ENCODE measurements around the gene DNAI1. TPM values are rescaled to one million over a fixed set of nuclear protein-coding genes. Genes with fewer than 3 reads are reported as not detected.
"Not testable (repeated sequence)": the region's sequence is repeated elsewhere in the genome, so short reads cannot be mapped to it uniquely, and the experiment has no call there.

The DNAI1 gene
- total RNA-seq, 4 donors from 2014 or later: 0.49 TPM; not detected in 3

DNA sequence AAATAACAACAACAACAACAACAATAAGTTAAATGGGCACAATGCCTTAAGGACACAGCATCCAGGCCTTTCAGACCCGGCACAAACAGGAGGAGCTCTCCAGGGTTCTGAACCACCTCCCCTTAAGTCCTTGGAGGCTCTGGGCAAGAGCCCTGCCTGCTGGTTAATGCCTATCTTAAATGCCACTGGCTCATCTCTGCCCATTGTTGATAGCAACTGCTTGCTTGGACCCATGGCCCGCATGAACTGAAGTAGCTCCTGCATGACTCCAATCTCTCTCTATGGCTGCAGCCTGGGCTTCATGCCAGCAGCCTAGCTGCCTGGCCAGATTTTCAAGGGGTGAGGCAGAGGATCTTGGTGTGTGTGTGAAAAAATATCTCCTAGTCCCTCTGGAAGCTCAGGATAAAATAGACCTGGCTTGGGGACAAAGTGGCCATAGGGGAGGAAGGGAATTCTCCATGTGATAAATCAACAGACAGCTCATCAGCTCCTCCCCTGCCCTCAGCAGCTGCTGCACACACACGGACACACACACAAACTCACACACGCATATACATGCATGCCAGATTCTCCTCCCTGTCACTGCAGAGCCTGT, 27.7 kb upstream of the DNAI1 start:
- H3K27ac ChIP-seq: peak overlapping the region in 2 of 4 donors; percentile 61 to 71
- no peaks in the 10 kb centered on the region for H3K27me3 ChIP-seq
- no peaks in the 10 kb centered on the region for H3K9me3 ChIP-seq
- ATAC-seq: peak; percentile 91 to 93
- intact Hi-C loops (cut with DNase I; ENCODE audit: low total_unique reads) (no loop called here), in situ Hi-C loops (cut with MboI; ENCODE audit: low sequenced_read_pairs in 4 of 4) (loop anchor here in 2 of 4 donors (5.0 to 10.0 kb wide), 2 partner anchors 61 to 64 kb away; no protein-coding TSS in a partner anchor)
- DNase-seq: peak; percentile 56 to 87
- peaks cover 0 to 12% of the 10 kb centered on the region in 2 donors for H3K36me3 ChIP-seq
- peaks cover 20 to 39% of the 10 kb centered on the region in 2 donors for H3K4me1 ChIP-seq
- H3K4me3 ChIP-seq: no peak overlapping the region
- TF ChIP-seq, protein P1, sequence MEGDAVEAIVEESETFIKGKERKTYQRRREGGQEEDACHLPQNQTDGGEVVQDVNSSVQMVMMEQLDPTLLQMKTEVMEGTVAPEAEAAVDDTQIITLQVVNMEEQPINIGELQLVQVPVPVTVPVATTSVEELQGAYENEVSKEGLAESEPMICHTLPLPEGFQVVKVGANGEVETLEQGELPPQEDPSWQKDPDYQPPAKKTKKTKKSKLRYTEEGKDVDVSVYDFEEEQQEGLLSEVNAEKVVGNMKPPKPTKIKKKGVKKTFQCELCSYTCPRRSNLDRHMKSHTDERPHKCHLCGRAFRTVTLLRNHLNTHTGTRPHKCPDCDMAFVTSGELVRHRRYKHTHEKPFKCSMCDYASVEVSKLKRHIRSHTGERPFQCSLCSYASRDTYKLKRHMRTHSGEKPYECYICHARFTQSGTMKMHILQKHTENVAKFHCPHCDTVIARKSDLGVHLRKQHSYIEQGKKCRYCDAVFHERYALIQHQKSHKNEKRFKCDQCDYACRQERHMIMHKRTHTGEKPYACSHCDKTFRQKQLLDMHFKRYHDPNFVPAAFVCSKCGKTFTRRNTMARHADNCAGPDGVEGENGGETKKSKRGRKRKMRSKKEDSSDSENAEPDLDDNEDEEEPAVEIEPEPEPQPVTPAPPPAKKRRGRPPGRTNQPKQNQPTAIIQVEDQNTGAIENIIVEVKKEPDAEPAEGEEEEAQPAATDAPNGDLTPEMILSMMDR (IDR thresholded peaks at IDR 0.05 in 4 of 5, conservative IDR thresholded peaks at IDR 0.05 in 1 of 5): no peak
- TF ChIP-seq POLR2A (IDR thresholded peaks at IDR 0.05): no peak

DNA sequence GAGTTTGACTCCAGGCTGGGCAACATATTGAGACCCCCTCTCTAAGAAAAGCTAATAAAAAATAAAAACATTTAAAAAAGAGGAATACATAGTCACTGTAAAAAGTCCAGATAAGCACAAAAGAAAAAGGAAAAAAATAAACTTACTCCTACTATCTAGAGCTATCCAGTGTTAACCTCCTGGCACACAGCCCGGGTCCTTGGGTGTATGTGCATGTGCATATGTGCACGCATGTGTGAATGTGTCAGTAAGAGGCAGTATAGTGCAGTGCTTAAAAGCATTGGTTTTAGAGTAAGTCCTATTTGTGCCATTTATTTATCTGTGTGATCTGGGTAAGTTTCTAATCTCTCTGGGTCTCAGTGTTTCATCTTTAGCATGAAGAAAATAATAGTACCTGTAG, 26.9 kb upstream of the DNAI1 start:
- H3K36me3 ChIP-seq: peaks cover 0 to 10% of the 10 kb centered on the region in 2 donors
- H3K4me3 ChIP-seq: no peak overlapping the region
- intact Hi-C loops (cut with DNase I; ENCODE audit: low total_unique reads) (no loop called here), in situ Hi-C loops (cut with MboI; ENCODE audit: low sequenced_read_pairs in 4 of 4) (loop anchor here in 2 of 4 donors (5.0 to 10.0 kb wide), 2 partner anchors 61 to 63 kb away; no protein-coding TSS in a partner anchor)
- TF ChIP-seq, protein P1 (IDR thresholded peaks at IDR 0.05 in 4 of 5, conservative IDR thresholded peaks at IDR 0.05 in 1 of 5): no peak
- no peak for TF ChIP-seq POLR2A (IDR thresholded peaks at IDR 0.05)
- H3K9me3 ChIP-seq: no peaks in the 10 kb centered on the region
- peak overlapping the region in 2 of 4 donors; percentile 61 to 71 for H3K27ac ChIP-seq
- no peak for DNase-seq
- H3K27me3 ChIP-seq: no peaks in the 10 kb centered on the region
- ATAC-seq: no peak
- H3K4me1 ChIP-seq: peaks cover 20 to 42% of the 10 kb centered on the region in 2 donors

DNA sequence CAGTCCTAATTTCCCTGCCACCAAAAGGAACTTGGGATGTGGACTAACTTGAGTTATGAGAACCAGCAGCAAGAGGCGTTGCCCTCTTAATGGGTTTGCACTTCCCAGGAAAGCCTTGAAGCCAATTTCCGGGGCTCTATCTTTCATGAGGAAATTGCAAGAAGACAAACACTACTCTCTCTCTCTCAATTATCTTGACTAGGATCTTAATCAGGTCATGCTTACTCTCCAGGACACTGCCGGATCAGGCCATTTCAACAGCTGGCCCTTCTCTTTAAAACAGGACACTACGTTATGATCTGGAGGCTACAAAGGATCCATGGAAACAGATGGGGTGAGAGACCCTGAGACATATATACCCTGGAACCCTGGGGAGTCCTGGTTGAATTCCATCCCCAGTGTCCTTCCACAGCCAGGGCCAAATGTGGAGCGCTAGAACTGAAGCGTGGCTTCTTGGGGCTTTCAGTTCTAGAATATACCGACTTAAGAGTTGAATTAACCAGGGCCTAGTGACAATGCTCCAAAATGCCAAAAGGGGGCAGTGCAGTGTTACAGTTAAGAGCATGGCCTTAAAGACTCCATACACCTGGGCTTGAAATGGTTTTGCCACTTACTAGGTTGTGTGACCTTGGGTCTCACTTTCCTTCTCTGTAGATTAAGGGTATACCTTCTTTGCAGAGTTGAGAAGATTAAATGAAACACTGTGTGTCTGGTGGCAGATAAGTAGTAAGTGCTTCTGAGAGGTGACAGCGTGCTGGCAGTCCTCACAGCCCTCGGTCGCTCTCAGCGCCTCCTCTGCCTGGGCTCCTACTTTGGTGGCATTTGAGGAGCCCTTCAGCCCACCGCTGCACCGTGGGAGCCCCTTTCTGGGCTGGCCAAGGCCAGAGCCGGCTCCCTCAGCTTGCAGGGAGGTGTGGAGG, 21.3 kb upstream of the DNAI1 start:
- TF ChIP-seq POLR2A (IDR thresholded peaks at IDR 0.05): no peak
- TF ChIP-seq, protein P1 (IDR thresholded peaks at IDR 0.05 in 4 of 5, conservative IDR thresholded peaks at IDR 0.05 in 1 of 5): peak; percentile 69 to 78 (median 70)
- H3K27me3 ChIP-seq: no peaks in the 10 kb centered on the region
- no peak overlapping the region for H3K4me3 ChIP-seq
- intact Hi-C loops (cut with DNase I; ENCODE audit: low total_unique reads) (loop anchor here (1.0 kb wide), 1 partner anchor 63 kb away; no protein-coding TSS in a partner anchor), in situ Hi-C loops (cut with MboI; ENCODE audit: low sequenced_read_pairs in 4 of 4) (loop anchor here in 1 of 4 donors (10.0 kb wide), 1 partner anchor 58 kb away; no protein-coding TSS in a partner anchor)
- no peak overlapping the region for H3K27ac ChIP-seq
- H3K36me3 ChIP-seq: no peaks in the 10 kb centered on the region
- ATAC-seq: peak; percentile 78 to 80
- no peaks in the 10 kb centered on the region for H3K9me3 ChIP-seq
- H3K4me1 ChIP-seq: peaks cover 19 to 41% of the 10 kb centered on the region in 2 donors
- DNase-seq: peak in 1 of 2 donors; percentile 51

DNA sequence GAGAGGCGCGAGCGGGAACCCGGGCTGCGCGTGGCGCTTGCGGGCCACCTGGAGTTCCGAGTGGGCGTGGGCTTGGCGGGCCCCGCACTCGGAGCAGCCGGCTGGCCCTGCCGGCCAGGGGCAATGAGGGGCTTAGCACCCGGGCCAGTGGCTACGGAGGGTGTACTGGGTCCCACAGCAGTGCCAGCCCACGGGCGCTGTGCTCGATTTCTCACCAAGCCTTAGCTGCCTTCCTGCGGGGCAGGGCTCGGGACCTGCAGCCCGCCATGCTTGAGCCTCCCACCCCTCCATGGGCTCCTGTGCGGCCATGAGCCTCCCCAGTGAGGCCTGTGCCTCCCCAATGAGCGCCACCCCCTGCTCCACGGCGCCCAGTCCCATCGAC, 20.7 kb upstream of the DNAI1 start:
- not testable (repeated sequence) for H3K36me3 ChIP-seq, ATAC-seq, H3K4me3 ChIP-seq, H3K27me3 ChIP-seq, DNase-seq, H3K9me3 ChIP-seq, H3K27ac ChIP-seq
- in situ Hi-C loops (cut with MboI; ENCODE audit: low sequenced_read_pairs in 4 of 4) (loop anchor here in 1 of 4 donors (10.0 kb wide), 1 partner anchor 57 kb away; no protein-coding TSS in a partner anchor), intact Hi-C loops (cut with DNase I; ENCODE audit: low total_unique reads) (loop anchor here (1.0 kb wide), 1 partner anchor 62 kb away; no protein-coding TSS in a partner anchor)
- peaks cover 19 to 38% of the 10 kb centered on the region in 2 donors for H3K4me1 ChIP-seq

DNA sequence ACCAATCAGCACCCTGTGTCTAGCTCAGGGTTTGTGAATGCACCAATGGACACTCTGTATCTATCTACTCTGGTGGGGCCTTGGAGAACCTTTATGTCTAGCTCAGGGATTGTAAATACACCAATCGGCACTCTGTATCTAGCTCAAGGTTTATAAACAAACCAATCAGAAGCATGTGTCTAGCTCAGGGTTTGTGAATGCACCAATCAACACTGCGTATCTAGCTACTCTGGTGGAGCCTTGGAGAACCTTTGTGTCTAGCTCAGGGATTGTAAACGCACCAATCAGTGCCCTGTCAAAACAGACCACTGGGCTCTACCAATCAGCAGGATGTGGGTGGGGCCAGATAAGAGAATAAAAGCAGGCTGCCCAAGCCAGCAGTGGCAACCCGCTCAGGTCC, 20.1 kb upstream of the DNAI1 start:
- H3K4me3 ChIP-seq; intact Hi-C loops (cut with DNase I; ENCODE audit: low total_unique reads); DNase-seq; H3K9me3 ChIP-seq; H3K36me3 ChIP-seq; H3K27me3 ChIP-seq; H3K27ac ChIP-seq; ATAC-seq: not testable (repeated sequence)
- in situ Hi-C loops (cut with MboI; ENCODE audit: low sequenced_read_pairs in 4 of 4): loop anchor here in 1 of 4 donors (10.0 kb wide), 1 partner anchor 56 kb away; no protein-coding TSS in a partner anchor
- peaks cover 21 to 43% of the 10 kb centered on the region in 2 donors for H3K4me1 ChIP-seq
